ENCODE data around the gene RSPH1.

RSPH1 gene

DNA sequence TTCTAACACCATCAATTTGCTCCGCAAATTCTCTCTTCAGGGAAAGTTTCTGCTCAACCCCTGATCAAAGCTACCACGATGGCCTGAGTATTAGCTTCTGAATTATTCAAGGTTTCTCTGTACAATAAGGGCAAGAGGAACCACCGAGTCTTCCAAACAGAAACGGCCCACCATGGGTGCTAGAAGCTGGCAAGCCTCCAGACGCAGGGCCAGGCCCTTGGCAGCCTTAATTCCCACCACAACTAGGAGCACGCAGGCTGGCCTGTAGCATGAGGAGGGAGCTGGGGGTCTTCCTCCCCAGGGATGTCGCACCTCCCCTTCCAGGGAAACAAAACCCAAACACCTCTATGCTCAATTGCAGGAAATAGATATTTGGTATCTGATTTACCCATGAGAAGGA is 11.1 kb downstream of the RSPH1 start:
- TF ChIP-seq, protein P1, sequence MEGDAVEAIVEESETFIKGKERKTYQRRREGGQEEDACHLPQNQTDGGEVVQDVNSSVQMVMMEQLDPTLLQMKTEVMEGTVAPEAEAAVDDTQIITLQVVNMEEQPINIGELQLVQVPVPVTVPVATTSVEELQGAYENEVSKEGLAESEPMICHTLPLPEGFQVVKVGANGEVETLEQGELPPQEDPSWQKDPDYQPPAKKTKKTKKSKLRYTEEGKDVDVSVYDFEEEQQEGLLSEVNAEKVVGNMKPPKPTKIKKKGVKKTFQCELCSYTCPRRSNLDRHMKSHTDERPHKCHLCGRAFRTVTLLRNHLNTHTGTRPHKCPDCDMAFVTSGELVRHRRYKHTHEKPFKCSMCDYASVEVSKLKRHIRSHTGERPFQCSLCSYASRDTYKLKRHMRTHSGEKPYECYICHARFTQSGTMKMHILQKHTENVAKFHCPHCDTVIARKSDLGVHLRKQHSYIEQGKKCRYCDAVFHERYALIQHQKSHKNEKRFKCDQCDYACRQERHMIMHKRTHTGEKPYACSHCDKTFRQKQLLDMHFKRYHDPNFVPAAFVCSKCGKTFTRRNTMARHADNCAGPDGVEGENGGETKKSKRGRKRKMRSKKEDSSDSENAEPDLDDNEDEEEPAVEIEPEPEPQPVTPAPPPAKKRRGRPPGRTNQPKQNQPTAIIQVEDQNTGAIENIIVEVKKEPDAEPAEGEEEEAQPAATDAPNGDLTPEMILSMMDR (IDR thresholded peaks at IDR 0.05; ENCODE audit: low read depth, low read length, missing control alignments) = no peak
- no peak for DNase-seq (ENCODE audit: extremely low read depth, low read depth)

GRCh38 chr21:42481169-42481568 is 14.9 kb downstream of the RSPH1 start:
- no peak for DNase-seq (ENCODE audit: extremely low read depth, low read depth)
- no peak overlapping the region for H3K4me3 ChIP-seq (replicated peaks; ENCODE audit: low read depth, low read length)
- TF ChIP-seq, protein P1 (IDR thresholded peaks at IDR 0.05; ENCODE audit: low read depth, low read length, missing control alignments) = no peak

More for the DNA sequence above, 11.1 kb downstream of the RSPH1 start:
- no peak overlapping the region for H3K4me3 ChIP-seq (replicated peaks; ENCODE audit: low read depth, low read length)

DNA sequence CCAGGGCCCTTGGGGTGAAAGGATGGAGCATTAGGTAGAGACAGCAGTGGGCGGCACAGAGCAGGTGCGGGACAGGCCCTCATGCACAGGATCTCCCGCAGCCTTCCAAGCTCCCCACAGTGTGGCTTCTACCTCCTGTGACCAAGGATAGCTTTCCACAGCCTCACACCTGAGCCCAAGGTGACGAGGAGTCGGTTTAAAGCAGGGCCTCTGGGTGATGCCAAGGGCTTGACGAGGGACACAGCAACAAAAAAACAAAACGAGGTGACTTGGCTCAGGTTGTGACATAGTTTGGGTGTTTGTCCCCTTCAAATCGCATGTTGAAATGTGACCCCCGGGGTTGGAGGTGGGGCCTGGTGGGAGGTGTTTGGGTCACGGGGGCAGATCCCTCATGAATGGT is 15.3 kb downstream of the RSPH1 start:
- TF ChIP-seq, protein P1 (IDR thresholded peaks at IDR 0.05; ENCODE audit: low read depth, low read length, missing control alignments) = no peak
- H3K4me3 ChIP-seq (replicated peaks; ENCODE audit: low read depth, low read length) = no peak overlapping the region
- DNase-seq (ENCODE audit: extremely low read depth, low read depth) = no peak

DNA sequence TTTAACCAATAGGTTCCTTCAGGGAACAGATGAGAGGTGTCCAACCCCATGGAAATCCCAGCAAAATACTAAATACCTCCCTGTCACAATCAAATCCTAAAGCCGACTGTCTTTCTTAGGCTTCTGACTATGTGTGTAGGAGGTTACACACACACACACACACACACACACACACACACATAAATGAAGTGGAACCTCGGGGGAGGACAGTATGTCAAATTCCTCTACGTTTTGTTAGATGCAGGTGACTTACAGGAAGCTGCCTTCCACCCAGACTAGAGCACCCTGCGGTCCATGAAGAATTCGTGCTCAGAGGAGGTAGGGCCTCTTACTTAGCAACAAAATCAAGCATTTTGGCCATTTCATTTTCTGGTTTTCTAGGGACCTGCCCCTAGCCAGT is 16.4 kb downstream of the RSPH1 start:
- TF ChIP-seq, protein P1 (IDR thresholded peaks at IDR 0.05; ENCODE audit: low read depth, low read length, missing control alignments) = no peak
- DNase-seq (ENCODE audit: extremely low read depth, low read depth) = no peak
- H3K4me3 ChIP-seq (replicated peaks; ENCODE audit: low read depth, low read length) = no peak overlapping the region

- no peak for DNase-seq (ENCODE audit: extremely low read depth, low read depth)
- H3K4me3 ChIP-seq (replicated peaks; ENCODE audit: low read depth, low read length) = no peak overlapping the region
- TF ChIP-seq, protein P1 (IDR thresholded peaks at IDR 0.05; ENCODE audit: low read depth, low read length, missing control alignments) = no peak
Measured at GRCh38 chr21:42478504-42478903, 17.5 kb downstream of the RSPH1 start.

- no peak for DNase-seq (ENCODE audit: extremely low read depth, low read depth)
- TF ChIP-seq, protein P1 (IDR thresholded peaks at IDR 0.05; ENCODE audit: low read depth, low read length, missing control alignments) = no peak
Measured at GRCh38 chr21:42476388-42477331, 19.4 kb downstream of the RSPH1 start.

More at GRCh38 chr21:42476388-42477331, 19.4 kb downstream of the RSPH1 start:
- no peak overlapping the region for H3K4me3 ChIP-seq (replicated peaks; ENCODE audit: low read depth, low read length)

Measured in HFF-Myc (cell line).